Measurements from ENCODE around the gene VWA8.

VWA8 gene

GRCh38 chr13:41520016-41520659 lies 440.8 kb downstream of the VWA8 start:
- no peak for DNase-seq (ENCODE audit: low read depth in 3 of 3)

All from stimulated activated CD4-positive, alpha-beta T cell treated with anti-CD3 and anti-CD28 coated beads, TNF-alpha, amount 100 ng/mL, for 24 hours (primary cell).